8988T (cell line): ENCODE data around the gene PFKL.

Experiments
- DNase-seq: peaks from one replicate; pipeline ENCODE4 v3.0.0; 2011

Gene PFKL

GRCh38 chr21:44314561-44314960 lies 14.7 kb downstream of the PFKL start:
- no peak for DNase-seq

GRCh38 chr21:44315691-44316203 lies 15.9 kb downstream of the PFKL start:
- no peak for DNase-seq

DNA sequence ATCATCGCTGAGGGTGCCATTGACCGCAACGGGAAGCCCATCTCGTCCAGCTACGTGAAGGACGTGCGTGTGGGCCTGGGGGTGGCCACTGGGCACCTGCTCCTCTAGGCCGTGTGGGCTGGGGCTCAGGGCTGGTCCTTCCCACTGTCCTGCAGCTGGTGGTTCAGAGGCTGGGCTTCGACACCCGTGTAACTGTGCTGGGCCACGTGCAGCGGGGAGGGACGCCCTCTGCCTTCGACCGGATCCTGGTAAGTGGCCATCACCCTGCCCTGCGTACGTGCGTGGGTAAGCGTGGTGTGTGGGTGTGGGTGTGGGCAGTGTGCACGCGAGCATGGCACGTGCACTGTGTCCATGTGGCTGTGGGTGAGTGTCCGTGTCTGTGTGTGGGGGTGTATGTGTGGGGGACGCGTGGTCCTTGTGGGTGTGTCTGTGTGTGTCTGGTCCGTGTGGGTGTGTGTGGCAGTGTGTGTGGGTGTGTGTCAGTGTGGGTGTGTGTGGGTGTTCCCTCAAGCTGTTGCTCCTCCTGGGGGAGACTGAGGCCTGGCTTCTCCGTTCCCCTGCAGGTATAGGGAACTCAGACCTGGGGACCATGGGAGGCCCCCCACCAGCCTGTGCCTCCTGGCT lies 16.5 kb downstream of the PFKL start:
- no peak for DNase-seq

DNA sequence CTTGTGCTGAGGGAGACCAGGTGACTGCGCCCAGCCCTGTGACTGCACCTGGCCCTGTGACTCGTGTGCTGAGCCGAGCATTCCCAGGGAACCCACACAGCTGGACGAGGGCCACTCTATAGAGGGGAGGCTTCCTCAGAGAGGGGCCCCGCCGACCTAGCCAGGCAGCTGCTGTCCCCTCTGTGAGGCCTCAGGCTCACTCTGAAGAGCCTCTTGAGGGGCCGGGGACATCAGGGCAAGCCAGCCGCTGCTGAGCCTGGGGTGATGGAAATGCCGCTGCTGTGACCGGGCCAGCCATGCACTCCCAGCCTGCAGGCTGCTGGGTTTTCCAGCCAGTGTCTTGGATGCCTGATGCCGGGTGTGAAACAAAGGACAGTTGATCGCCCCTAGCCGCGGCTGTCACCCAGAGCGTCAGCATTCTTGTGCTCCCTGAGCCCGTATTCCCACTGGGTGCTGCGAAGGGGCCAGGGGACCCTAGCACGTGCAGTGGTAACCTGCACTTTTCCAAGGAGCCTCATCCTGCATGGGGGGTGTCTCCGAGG lies 17.5 kb downstream of the PFKL start:
- no peak for DNase-seq

- no peak for DNase-seq
Measured at GRCh38 chr21:44317871-44318270, 18.0 kb downstream of the PFKL start.

GRCh38 chr21:44318489-44319285 lies 18.8 kb downstream of the PFKL start:
- DNase-seq, result no peak

- DNase-seq, result no peak
Measured at GRCh38 chr21:44319407-44320065, 19.7 kb downstream of the PFKL start.

GRCh38 chr21:44320847-44321246 lies 21.0 kb downstream of the PFKL start:
- DNase-seq, result no peak

- no peak for DNase-seq
Measured at GRCh38 chr21:44321846-44322450, 22.1 kb downstream of the PFKL start.

GRCh38 chr21:44322621-44323325 lies 22.9 kb downstream of the PFKL start:
- DNase-seq, result no peak

DNA sequence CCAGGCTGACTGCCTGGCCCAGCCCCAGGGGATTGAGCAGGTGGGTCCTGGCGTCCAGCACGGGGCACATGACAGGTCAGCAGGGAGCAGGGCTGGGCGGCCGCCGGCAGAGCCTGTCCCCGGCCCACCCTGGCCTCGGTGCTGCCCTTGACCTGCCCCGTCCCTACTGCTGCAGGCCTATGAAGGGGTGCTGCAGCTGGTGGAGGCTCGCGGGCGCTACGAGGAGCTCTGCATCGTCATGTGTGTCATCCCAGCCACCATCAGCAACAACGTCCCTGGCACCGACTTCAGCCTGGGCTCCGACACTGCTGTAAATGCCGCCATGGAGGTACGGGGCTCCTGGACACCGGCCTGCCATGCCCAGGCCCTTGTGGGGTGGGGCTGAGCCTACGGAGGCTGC lies 23.7 kb downstream of the PFKL start:
- no peak for DNase-seq

- no peak for DNase-seq
Measured at GRCh38 chr21:44324106-44324853, 24.4 kb downstream of the PFKL start.

- no peak for DNase-seq
Measured at GRCh38 chr21:44324854-44325107, 24.9 kb downstream of the PFKL start.

GRCh38 chr21:44325386-44326271 lies 25.8 kb downstream of the PFKL start:
- no peak for DNase-seq

- no peak for DNase-seq
Measured at GRCh38 chr21:44326272-44326647, 26.4 kb downstream of the PFKL start.

DNA sequence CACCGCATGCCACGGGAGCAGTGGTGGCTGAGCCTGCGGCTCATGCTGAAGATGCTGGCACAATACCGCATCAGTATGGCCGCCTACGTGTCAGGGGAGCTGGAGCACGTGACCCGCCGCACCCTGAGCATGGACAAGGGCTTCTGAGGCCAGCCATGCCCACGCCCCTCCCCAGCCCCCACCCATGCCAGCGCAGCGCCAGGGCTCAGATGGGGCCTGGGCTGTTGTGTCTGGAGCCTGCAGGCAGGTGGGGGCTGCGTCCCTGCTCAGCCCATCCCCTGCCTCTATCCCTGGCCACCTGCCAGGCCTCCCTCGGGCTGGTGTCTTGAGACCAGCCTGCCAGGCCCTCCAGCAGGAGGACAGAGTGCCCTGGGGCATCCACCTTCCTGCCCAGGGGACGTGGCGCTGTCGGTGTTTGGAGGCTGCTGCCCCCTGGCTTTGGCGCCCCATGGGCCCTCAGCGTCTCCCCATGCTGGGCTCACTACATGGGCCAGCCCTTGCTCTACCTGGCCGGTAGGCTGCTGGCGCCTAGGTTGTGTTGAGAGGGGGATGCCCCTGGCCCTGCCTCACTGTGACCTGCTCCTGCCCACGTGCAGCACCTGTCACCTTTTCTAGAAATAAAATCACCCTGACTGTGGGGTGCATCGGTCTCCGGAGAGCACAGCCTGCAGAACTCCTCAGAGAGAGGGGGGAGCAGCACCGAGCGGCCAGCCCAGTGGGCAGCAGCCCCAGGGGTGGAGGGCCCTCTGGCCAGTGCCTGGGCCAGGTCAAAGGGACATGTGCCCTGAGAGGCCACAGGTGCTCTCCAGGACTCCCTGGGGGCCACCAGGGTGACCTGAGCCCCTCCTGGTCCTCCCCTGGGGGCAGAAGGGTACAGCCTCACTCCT lies 27.1 kb downstream of the PFKL start:
- DNase-seq, result no peak

- DNase-seq, result no peak
Measured at GRCh38 chr21:44327603-44327974, 27.7 kb downstream of the PFKL start.

- DNase-seq, result no peak
Measured at GRCh38 chr21:44328242-44328895, 28.5 kb downstream of the PFKL start.

GRCh38 chr21:44329086-44329889 lies 29.4 kb downstream of the PFKL start:
- DNase-seq, result no peak
